ENCODE measurements around the gene CHAC1. TPM values are rescaled to one million over a fixed set of nuclear protein-coding genes. Genes with fewer than 3 reads are reported as not detected.

Gene CHAC1
- total RNA-seq, 3 donors from 2014 or later (not counting 1 experiment from before 2014, with no cell fraction given) = 1.1 to 1.7 TPM; not detected in 1

GRCh38 chr15:40927873-40928806, 25.1 kb upstream of the CHAC1 start:
- Mint-ChIP-seq H3K36me3 (no peaks in the 10 kb centered on the region), H3K9me3 (no peaks in the 10 kb centered on the region), H3K4me3 (peak overlapping the region; percentile 78), H3K27me3 (ENCODE audit: low read depth in 2 of 2) (peaks cover 32 to 60% of the 10 kb centered on the region in 2 donors), H3K4me1 (peaks cover 39 to 65% of the 10 kb centered on the region in 2 donors), H3K27ac (no peak overlapping the region)
- peak overlapping the region; percentile 14 for H3K4me3 ChIP-seq (ENCODE audit: low read length)
- no peaks in the 10 kb centered on the region for H3K36me3 ChIP-seq (ENCODE audit: control insufficient read depth, insufficient read depth, low read length)
- ATAC-seq (peak in 2 of 3 donors; percentile 59 to 61), DNase-seq (peak in 1 of 2 donors; percentile 39)
- no peak for TF ChIP-seq CTCF (IDR thresholded peaks at IDR 0.05)
- H3K4me1 ChIP-seq (ENCODE audit: control insufficient read depth, insufficient read depth, low read length) = peaks cover 64% of the 10 kb centered on the region
- peaks cover 48% of the 10 kb centered on the region for H3K27me3 ChIP-seq (ENCODE audit: control insufficient read depth, insufficient read depth, low read length)
- WGBS (ENCODE audit: insufficient coverage) = under 1% methylated on average over 63 of the region's 68 CpGs
- intact Hi-C loops (cut with micrococcal nuclease) = no loop called here
- H3K27ac ChIP-seq (ENCODE audit: low read length) = no peak overlapping the region
- H3K9me3 ChIP-seq (ENCODE audit: control insufficient read depth, insufficient read depth, low read length) = no peaks in the 10 kb centered on the region

GRCh38 chr15:40928821-40929659, 24.2 kb upstream of the CHAC1 start, which contains the start of gene DLL4:
DLL4 (plus strand) TSS chr15:40929340; CDS start chr15:40929669, 329 bp downstream.
- Mint-ChIP-seq H3K4me1 (peaks cover 39 to 65% of the 10 kb centered on the region in 2 donors), H3K27ac (no peak within 1 kb of the TSS), H3K9me3 (no peaks in the 10 kb centered on the region), H3K4me3 (peak within 1 kb of the TSS; percentile 85), H3K36me3 (no peaks in the 10 kb centered on the region), H3K27me3 (ENCODE audit: low read depth in 2 of 2) (peaks cover 32 to 66% of the 10 kb centered on the region in 2 donors)
- intact Hi-C loops (cut with micrococcal nuclease) = no loop called here
- peak in 1 of 2 donors; percentile 65 for DNase-seq
- no peak for TF ChIP-seq CTCF (IDR thresholded peaks at IDR 0.05)
- WGBS (ENCODE audit: insufficient coverage) = under 1% methylated on average over 71 of the region's 71 CpGs
- H3K27me3 ChIP-seq (ENCODE audit: control insufficient read depth, insufficient read depth, low read length) = peaks cover 48% of the 10 kb centered on the region
- H3K27ac ChIP-seq (ENCODE audit: low read length) = no peak within 1 kb of the TSS
- no peaks in the 10 kb centered on the region for H3K36me3 ChIP-seq (ENCODE audit: control insufficient read depth, insufficient read depth, low read length)
- peak within 1 kb of the TSS; percentile 24 for H3K4me3 ChIP-seq (ENCODE audit: low read length)
- no peaks in the 10 kb centered on the region for H3K9me3 ChIP-seq (ENCODE audit: control insufficient read depth, insufficient read depth, low read length)
- ATAC-seq = peak; percentile 28 to 46 (median 37)
- H3K4me1 ChIP-seq (ENCODE audit: control insufficient read depth, insufficient read depth, low read length) = peaks cover 64% of the 10 kb centered on the region

GRCh38 chr15:40929660-40930429, 23.4 kb upstream of the CHAC1 start:
- H3K27ac Mint-ChIP-seq = no peak overlapping the region
- no peak overlapping the region for H3K4me3 ChIP-seq (ENCODE audit: low read length)

More at GRCh38 chr15:40929660-40930429, 23.4 kb upstream of the CHAC1 start:
- Histone ChIP-seq H3K27ac (ENCODE audit: low read length) (no peak overlapping the region), H3K4me1 (ENCODE audit: control insufficient read depth, insufficient read depth, low read length) (peaks cover 64% of the 10 kb centered on the region), H3K9me3 (ENCODE audit: control insufficient read depth, insufficient read depth, low read length) (no peaks in the 10 kb centered on the region), H3K27me3 (ENCODE audit: control insufficient read depth, insufficient read depth, low read length) (peaks cover 48% of the 10 kb centered on the region), H3K36me3 (ENCODE audit: control insufficient read depth, insufficient read depth, low read length) (no peaks in the 10 kb centered on the region)
- WGBS (ENCODE audit: insufficient coverage) = 3% methylated on average over 56 of the region's 56 CpGs
- H3K36me3 Mint-ChIP-seq = no peaks in the 10 kb centered on the region
- H3K4me1 Mint-ChIP-seq = peaks cover 39 to 65% of the 10 kb centered on the region in 2 donors
- peaks cover 32 to 63% of the 10 kb centered on the region in 2 donors for H3K27me3 Mint-ChIP-seq (ENCODE audit: low read depth in 2 of 2)
- ATAC-seq = no peak
- intact Hi-C loops (cut with micrococcal nuclease) = no loop called here
- H3K9me3 Mint-ChIP-seq = no peaks in the 10 kb centered on the region
- H3K4me3 Mint-ChIP-seq = peak overlapping the region; percentile 83
- DNase-seq = no peak
- TF ChIP-seq CTCF (IDR thresholded peaks at IDR 0.05) = no peak
